ENCODE measurements around the gene NOL3. TPM values are rescaled to one million over a fixed set of nuclear protein-coding genes. Genes with fewer than 3 reads are reported as not detected.

Gene NOL3
- total RNA-seq, 4 donors from 2014 or later, result 55.5 to 95.4 (median 76.6) TPM

DNA sequence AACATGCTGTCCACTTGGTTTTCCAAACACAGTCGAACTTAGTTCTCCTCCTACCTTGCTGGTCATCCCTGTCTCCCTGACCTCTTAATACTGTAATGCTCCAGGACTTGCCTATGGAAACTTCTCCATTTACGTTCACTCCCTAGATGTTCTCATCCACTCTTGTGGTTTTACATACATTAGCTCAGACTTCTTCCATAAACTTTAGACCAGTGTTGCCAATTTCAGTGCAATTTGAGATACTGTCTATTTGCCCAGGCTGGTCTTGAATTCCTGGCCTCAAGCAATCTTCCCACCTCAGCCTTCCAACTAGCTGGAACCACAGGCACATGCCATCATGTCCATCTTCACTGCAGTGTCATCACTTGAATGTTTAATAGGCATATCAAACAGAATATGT lies 11.9 kb downstream of the NOL3 start:
- Histone ChIP-seq H3K27me3 (peaks cover 0 to 13% of the 10 kb centered on the region in 2 donors), H3K4me3 (no peak overlapping the region), H3K36me3 (no peaks in the 10 kb centered on the region), H3K4me1 (peaks cover 0 to 57% (median 25%) of the 10 kb centered on the region in 4 donors), H3K27ac (peak overlapping the region in 2 of 4 donors; percentile 92 to 99), H3K9me3 (no peaks in the 10 kb centered on the region)
- WGBS, 2 donors, result 79 to 83% methylated on average over 2 of the region's 2 CpGs
- no peak for DNase-seq (ENCODE audit: low spot score in 2 of 2)
- TF ChIP-seq CTCF (IDR thresholded peaks at IDR 0.05) (no peak), POLR2A (IDR thresholded peaks at IDR 0.05) (no peak), EP300 (IDR thresholded peaks at IDR 0.05) (no peak)

DNA sequence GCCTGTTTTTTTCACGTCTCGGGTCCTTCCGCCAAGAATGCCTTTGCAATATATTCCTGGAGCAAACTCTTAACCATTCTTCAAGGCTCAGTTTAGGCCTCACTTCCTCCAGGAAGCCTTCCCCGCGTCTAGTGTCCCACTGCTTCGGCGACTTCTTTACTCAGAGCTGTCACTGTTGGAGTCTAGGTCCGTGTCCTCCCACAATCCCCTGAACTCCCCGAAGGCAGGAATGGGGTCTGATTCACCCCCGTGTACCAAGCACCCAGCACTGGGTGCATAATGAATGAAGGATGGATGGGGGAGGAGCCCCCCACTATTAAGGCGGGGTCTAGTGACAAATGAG lies 12.9 kb downstream of the NOL3 start:
- WGBS, 2 donors, result 6 to 7% methylated on average over 11 of the region's 11 CpGs
- peak overlapping the region; percentile 92 to 99 (median 94) for H3K27ac ChIP-seq
- no peaks in the 10 kb centered on the region for H3K36me3 ChIP-seq
- no peaks in the 10 kb centered on the region for H3K9me3 ChIP-seq
- peak overlapping the region in 3 of 4 donors; percentile 62 to 76 (median 74) for H3K4me3 ChIP-seq
- TF ChIP-seq EP300 (IDR thresholded peaks at IDR 0.05) (no peak), CTCF (IDR thresholded peaks at IDR 0.05) (no peak), POLR2A (IDR thresholded peaks at IDR 0.05) (no peak)
- no peak for DNase-seq (ENCODE audit: low spot score in 2 of 2)
- peaks cover 0 to 48% (median 22%) of the 10 kb centered on the region in 4 donors for H3K4me1 ChIP-seq
- H3K27me3 ChIP-seq, result peaks cover 0 to 6% of the 10 kb centered on the region in 2 donors

GRCh38 chr16:67183627-67184452 lies 13.5 kb downstream of the NOL3 start, which contains the start of gene MATCAP1:
TSS of gene MATCAP1 (minus strand) at chr16:67183963. CDS start at chr16:67180610, 3,353 bp downstream.
- DNase-seq (ENCODE audit: low spot score in 2 of 2), result peak; percentile 86 to 93
- Histone ChIP-seq H3K9me3 (no peaks in the 10 kb centered on the region), H3K4me3 (peak within 1 kb of the TSS; percentile 49 to 76 (median 68)), H3K4me1 (peaks cover 0 to 43% (median 18%) of the 10 kb centered on the region in 4 donors), H3K27ac (peak within 1 kb of the TSS; percentile 92 to 99 (median 94)), H3K27me3 (peaks cover 0 to 3% of the 10 kb centered on the region in 2 donors), H3K36me3 (no peaks in the 10 kb centered on the region)
- 0% methylated on average over 51 to 74 of the region's 77 CpGs for WGBS, 2 donors
- TF ChIP-seq EP300 (IDR thresholded peaks at IDR 0.05) (peak; percentile 47 to 89), CTCF (IDR thresholded peaks at IDR 0.05) (peak in 1 of 5 experiments; percentile 30), POLR2A (IDR thresholded peaks at IDR 0.05) (peak in 1 of 2 donors; percentile 73)

DNA sequence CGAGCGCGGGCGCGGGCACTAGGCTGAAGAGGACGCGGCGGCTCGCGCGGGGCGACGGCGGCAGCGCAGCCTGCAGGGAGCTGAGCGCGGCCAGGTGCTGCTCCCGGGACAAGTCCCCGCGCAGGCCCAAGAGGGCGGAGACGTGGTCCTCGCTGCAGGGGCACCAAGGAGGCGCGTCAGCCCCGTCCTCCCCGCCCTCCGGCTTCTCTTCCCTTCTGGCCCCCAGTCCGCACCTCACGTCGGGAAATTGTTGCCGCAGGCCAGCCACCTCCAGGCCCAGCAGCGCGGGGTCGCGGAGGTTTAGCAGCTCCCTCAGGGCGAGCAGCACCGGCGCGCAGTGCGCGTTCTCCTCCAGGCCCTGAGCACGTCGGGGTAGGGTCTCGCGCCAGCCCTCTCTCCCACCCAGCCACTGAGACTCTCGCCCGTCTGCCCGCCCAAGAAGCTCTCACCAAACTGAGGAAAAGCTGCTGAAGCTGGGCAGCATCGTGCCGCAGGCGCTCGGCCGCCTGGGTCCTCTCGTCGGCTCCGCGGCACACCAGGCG lies 14.2 kb downstream of the NOL3 start:
- TF ChIP-seq POLR2A (IDR thresholded peaks at IDR 0.05) (no peak), EP300 (IDR thresholded peaks at IDR 0.05) (no peak), CTCF (IDR thresholded peaks at IDR 0.05) (no peak)
- DNase-seq (ENCODE audit: low spot score in 2 of 2), result no peak

More for the DNA sequence above, 14.2 kb downstream of the NOL3 start:
- WGBS, 2 donors, result 17 to 20% methylated on average over 1 to 36 of the region's 59 CpGs
- H3K9me3 ChIP-seq, result no peaks in the 10 kb centered on the region
- H3K27ac ChIP-seq, result peak overlapping the region; percentile 92 to 99 (median 94)
- no peaks in the 10 kb centered on the region for H3K36me3 ChIP-seq
- peaks cover 0 to 43% (median 18%) of the 10 kb centered on the region in 4 donors for H3K4me1 ChIP-seq
- H3K4me3 ChIP-seq, result peak overlapping the region; percentile 49 to 76 (median 68)
- H3K27me3 ChIP-seq, result no peaks in the 10 kb centered on the region

Measured in tibial nerve (tissue), 4 donors.